IMR-90 (cell line): Measurements from ENCODE around the gene WRAP53.

ENCODE experiments used
- BHLHE40 ChIP-seq: fragments of 150-350 bp; IDR thresholded peaks from 2 replicates; pipeline ENCODE4 v1.6.1; 2016; ENCODE audit warnings: mild to moderate bottlenecking, low read depth, low read length
- CTCF ChIP-seq: conservative IDR thresholded peaks from 2 replicates; pipeline ENCODE4 v1.5.1; 2012; ENCODE audit warnings: mild to moderate bottlenecking, low read depth, low read length, improper control_type of control experiment
- FOS ChIP-seq: fragments of 150-350 bp; IDR thresholded peaks from 2 replicates; pipeline ENCODE4 v1.6.1; 2016; ENCODE audit warnings: low read depth, low read length
- MXI1 ChIP-seq: IDR thresholded peaks from 2 replicates; pipeline ENCODE4 v1.6.1; 2012; ENCODE audit warnings: low read depth, mild to moderate bottlenecking, low read length, moderate library complexity, borderline replicate concordance
- RAD21 ChIP-seq: IDR thresholded peaks from 2 replicates; pipeline ENCODE4 v1.6.1; 2012; ENCODE audit warnings: low read length, improper control_type of control experiment
- RFX5 ChIP-seq: IDR thresholded peaks from 2 replicates; pipeline ENCODE4 v1.8.0; 2012; ENCODE audit warnings: low read depth, mild to moderate bottlenecking, low read length, moderate library complexity

GRCh38 chr17:7747635-7748071 is 59.4 kb downstream of the WRAP53 start:
- no peak for TF ChIP-seq CTCF
- TF ChIP-seq RAD21: no peak
- TF ChIP-seq FOS: no peak
- no peak for TF ChIP-seq BHLHE40
- no peak for TF ChIP-seq RFX5
- no peak for TF ChIP-seq MXI1
